GM21367 (cell line): ENCODE results near the gene PTPRN2.

ENCODE experiments used
- ATAC-seq: cut with Tn5 transposase; IDR thresholded peaks from one replicate; pipeline ENCODE4 v1.9.1; 2021; ENCODE audit not compliant: unreplicated experiment

PTPRN2 gene

GRCh38 chr7:157839672-157840167 is 747.9 kb downstream of the PTPRN2 start:
- ATAC-seq: no peak

- no peak for ATAC-seq
These were observed 748.4 kb downstream of the PTPRN2 start for GRCh38 chr7:157839226-157839625.

GRCh38 chr7:157837561-157837960 is 750.1 kb downstream of the PTPRN2 start:
- ATAC-seq: no peak

GRCh38 chr7:157837047-157837446 is 750.6 kb downstream of the PTPRN2 start:
- ATAC-seq: no peak

- no peak for ATAC-seq
These were observed 753.0 kb downstream of the PTPRN2 start for GRCh38 chr7:157834501-157835163.

- ATAC-seq: no peak
These were observed 754.6 kb downstream of the PTPRN2 start for GRCh38 chr7:157832866-157833607.

GRCh38 chr7:157832421-157832820 is 755.2 kb downstream of the PTPRN2 start:
- ATAC-seq: no peak

GRCh38 chr7:157832006-157832405 is 755.6 kb downstream of the PTPRN2 start:
- ATAC-seq: no peak

- no peak for ATAC-seq
These were observed 756.3 kb downstream of the PTPRN2 start for GRCh38 chr7:157831143-157831905.

- no peak for ATAC-seq
These were observed 757.3 kb downstream of the PTPRN2 start for GRCh38 chr7:157830331-157830730.

GRCh38 chr7:157829491-157829890 is 758.1 kb downstream of the PTPRN2 start:
- ATAC-seq: no peak

- ATAC-seq: no peak
These were observed 758.7 kb downstream of the PTPRN2 start for GRCh38 chr7:157828881-157829280.

GRCh38 chr7:157828190-157828589 is 759.4 kb downstream of the PTPRN2 start:
- ATAC-seq: no peak

GRCh38 chr7:157827863-157828160 is 759.8 kb downstream of the PTPRN2 start:
- no peak for ATAC-seq

GRCh38 chr7:157827045-157827862 is 760.4 kb downstream of the PTPRN2 start:
- ATAC-seq: no peak

- no peak for ATAC-seq
These were observed 761.1 kb downstream of the PTPRN2 start for GRCh38 chr7:157826566-157826965.

- ATAC-seq: no peak
These were observed 762.3 kb downstream of the PTPRN2 start for GRCh38 chr7:157825325-157825724.

GRCh38 chr7:157824819-157825121 is 762.9 kb downstream of the PTPRN2 start:
- no peak for ATAC-seq

- no peak for ATAC-seq
These were observed 763.4 kb downstream of the PTPRN2 start for GRCh38 chr7:157824011-157824818.

GRCh38 chr7:157822688-157823031 is 765.0 kb downstream of the PTPRN2 start:
- no peak for ATAC-seq
